Measurements from ENCODE around the gene ENTHD1. TPM values are rescaled to one million over a fixed set of nuclear protein-coding genes. Genes with fewer than 3 reads are reported as not detected.

Gene ENTHD1
- polyA plus RNA-seq, 1 donor from 2014 or later = not detected

DNA sequence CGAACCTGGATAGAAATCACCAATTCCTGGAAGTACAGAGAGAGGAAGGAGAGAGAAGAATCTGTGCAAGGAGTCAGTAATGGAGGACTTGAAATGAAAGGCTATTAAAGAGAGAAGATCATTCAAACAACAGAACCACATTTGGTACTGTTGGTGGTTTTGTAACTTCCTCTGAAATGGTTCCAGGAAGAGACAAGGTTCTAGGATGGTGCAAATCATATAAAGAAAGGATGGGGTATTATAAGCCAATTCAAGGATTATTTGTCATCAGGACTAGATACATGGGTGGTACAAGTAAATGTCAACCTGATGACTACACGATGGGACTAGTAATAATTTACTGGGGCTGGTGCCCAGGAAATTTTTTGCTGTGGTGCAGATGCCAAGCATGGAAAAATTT, 37.7 kb upstream of the ENTHD1 start:
- H3K79me2 ChIP-seq (replicated peaks; ENCODE audit: insufficient read depth, low read length) = no peaks in the 10 kb centered on the region
- no peaks in the 10 kb centered on the region for H3K9me2 ChIP-seq (ENCODE audit: insufficient read depth, low read length)
- H3K9me3 ChIP-seq (ENCODE audit: low read length) = no peaks in the 10 kb centered on the region
- H3K27ac ChIP-seq (ENCODE audit: low read length) = no peak overlapping the region
- H3K4me2 ChIP-seq (ENCODE audit: low read length) = no peak overlapping the region
- no peaks in the 10 kb centered on the region for H3K27me3 ChIP-seq (ENCODE audit: insufficient read depth, low read depth, low read length)
- no peaks in the 10 kb centered on the region for H3K36me3 ChIP-seq (ENCODE audit: insufficient read depth, low read length)
- no peaks in the 10 kb centered on the region for H3F3A ChIP-seq (ENCODE audit: insufficient read depth, low read length, poor library complexity, severe bottlenecking)
- H3K9ac ChIP-seq (ENCODE audit: low read length) = no peak overlapping the region
- H3K4me3 ChIP-seq (ENCODE audit: low read length) = no peak overlapping the region
- no peak overlapping the region for H2AFZ ChIP-seq (ENCODE audit: low read depth, low read length)
- TF ChIP-seq RAD21 (conservative IDR thresholded peaks at IDR 0.05) (no peak), TAF1 (IDR thresholded peaks at IDR 0.05; ENCODE audit: low read depth) (no peak)
- no peaks in the 10 kb centered on the region for H4K20me1 ChIP-seq (ENCODE audit: insufficient read depth)

DNA sequence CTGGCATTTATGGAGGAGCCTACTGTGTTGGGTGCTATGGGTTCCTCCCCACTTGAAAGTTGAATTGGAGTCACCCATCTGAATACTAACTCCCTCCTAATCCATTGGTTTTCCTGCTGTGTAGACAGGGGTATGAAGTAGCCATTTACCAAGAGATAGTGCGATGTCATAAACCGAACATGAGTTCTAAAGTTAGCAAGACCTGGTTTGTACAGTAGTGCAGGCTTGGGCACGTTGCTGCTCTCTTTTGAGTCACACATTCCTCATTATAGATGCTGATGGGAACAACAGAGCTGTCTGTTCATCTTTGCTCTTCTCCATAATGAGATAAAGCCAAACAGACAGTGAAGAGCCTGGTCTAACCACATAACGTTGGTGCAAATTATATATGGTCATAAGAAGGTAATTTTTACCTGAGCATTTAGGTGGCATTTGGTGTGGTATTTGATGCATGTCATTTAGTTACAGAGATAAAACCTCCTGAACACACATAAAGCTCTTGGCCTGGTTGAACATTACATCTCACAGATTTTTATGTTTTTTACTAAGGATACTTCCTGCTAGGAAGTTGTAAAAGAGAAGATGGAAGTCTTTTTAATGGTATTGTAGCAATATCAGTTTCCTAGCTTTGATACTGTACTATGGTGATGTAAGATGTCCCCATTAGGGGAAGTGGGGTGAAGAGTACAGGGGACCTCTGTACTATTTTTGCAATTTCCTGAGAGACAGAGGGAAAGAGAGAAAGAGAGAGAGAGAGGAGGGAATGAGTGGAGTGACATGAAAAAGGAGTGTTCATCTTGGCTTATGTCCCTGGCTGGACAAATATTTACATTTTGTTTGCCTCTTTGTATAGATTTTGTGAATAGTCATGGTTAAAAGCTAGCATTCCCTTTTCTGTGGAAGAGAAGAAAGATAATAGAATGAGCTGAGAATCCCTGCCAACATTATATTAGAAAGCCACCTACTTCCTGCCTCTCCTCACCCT, 35.3 kb upstream of the ENTHD1 start:
- TF ChIP-seq EZH2 (IDR thresholded peaks at IDR 0.05; ENCODE audit: borderline replicate concordance, insufficient read depth, low read length, poor library complexity, severe bottlenecking) (no peak), TAF1 (IDR thresholded peaks at IDR 0.05; ENCODE audit: low read depth) (no peak), POLR2AphosphoS5 (IDR thresholded peaks at IDR 0.05) (no peak), RAD21 (conservative IDR thresholded peaks at IDR 0.05) (no peak), SMC3 (conservative IDR thresholded peaks at IDR 0.05; ENCODE audit: poor library complexity) (no peak), MXI1 (conservative IDR thresholded peaks at IDR 0.05; ENCODE audit: poor library complexity, severe bottlenecking) (no peak), EP300 (conservative IDR thresholded peaks at IDR 0.05; ENCODE audit: poor library complexity, severe bottlenecking) (no peak)
- TF ChIP-seq, protein P1, sequence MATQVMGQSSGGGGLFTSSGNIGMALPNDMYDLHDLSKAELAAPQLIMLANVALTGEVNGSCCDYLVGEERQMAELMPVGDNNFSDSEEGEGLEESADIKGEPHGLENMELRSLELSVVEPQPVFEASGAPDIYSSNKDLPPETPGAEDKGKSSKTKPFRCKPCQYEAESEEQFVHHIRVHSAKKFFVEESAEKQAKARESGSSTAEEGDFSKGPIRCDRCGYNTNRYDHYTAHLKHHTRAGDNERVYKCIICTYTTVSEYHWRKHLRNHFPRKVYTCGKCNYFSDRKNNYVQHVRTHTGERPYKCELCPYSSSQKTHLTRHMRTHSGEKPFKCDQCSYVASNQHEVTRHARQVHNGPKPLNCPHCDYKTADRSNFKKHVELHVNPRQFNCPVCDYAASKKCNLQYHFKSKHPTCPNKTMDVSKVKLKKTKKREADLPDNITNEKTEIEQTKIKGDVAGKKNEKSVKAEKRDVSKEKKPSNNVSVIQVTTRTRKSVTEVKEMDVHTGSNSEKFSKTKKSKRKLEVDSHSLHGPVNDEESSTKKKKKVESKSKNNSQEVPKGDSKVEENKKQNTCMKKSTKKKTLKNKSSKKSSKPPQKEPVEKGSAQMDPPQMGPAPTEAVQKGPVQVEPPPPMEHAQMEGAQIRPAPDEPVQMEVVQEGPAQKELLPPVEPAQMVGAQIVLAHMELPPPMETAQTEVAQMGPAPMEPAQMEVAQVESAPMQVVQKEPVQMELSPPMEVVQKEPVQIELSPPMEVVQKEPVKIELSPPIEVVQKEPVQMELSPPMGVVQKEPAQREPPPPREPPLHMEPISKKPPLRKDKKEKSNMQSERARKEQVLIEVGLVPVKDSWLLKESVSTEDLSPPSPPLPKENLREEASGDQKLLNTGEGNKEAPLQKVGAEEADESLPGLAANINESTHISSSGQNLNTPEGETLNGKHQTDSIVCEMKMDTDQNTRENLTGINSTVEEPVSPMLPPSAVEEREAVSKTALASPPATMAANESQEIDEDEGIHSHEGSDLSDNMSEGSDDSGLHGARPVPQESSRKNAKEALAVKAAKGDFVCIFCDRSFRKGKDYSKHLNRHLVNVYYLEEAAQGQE (IDR thresholded peaks at IDR 0.05; ENCODE audit: borderline replicate concordance) = no peak
- TF ChIP-seq, protein P2, sequence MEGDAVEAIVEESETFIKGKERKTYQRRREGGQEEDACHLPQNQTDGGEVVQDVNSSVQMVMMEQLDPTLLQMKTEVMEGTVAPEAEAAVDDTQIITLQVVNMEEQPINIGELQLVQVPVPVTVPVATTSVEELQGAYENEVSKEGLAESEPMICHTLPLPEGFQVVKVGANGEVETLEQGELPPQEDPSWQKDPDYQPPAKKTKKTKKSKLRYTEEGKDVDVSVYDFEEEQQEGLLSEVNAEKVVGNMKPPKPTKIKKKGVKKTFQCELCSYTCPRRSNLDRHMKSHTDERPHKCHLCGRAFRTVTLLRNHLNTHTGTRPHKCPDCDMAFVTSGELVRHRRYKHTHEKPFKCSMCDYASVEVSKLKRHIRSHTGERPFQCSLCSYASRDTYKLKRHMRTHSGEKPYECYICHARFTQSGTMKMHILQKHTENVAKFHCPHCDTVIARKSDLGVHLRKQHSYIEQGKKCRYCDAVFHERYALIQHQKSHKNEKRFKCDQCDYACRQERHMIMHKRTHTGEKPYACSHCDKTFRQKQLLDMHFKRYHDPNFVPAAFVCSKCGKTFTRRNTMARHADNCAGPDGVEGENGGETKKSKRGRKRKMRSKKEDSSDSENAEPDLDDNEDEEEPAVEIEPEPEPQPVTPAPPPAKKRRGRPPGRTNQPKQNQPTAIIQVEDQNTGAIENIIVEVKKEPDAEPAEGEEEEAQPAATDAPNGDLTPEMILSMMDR (IDR thresholded peaks at IDR 0.05; ENCODE audit: poor library complexity, severe bottlenecking) = no peak
- Histone ChIP-seq H3F3A (ENCODE audit: insufficient read depth, low read length, poor library complexity, severe bottlenecking) (no peaks in the 10 kb centered on the region), H4K20me1 (ENCODE audit: insufficient read depth) (no peaks in the 10 kb centered on the region), H3K79me2 (replicated peaks; ENCODE audit: insufficient read depth, low read length) (no peaks in the 10 kb centered on the region), H3K36me3 (ENCODE audit: insufficient read depth, low read length) (no peaks in the 10 kb centered on the region), H3K4me2 (ENCODE audit: low read length) (no peak overlapping the region), H3K9me2 (ENCODE audit: insufficient read depth, low read length) (no peaks in the 10 kb centered on the region), H3K27ac (ENCODE audit: low read length) (no peak overlapping the region), H2AFZ (ENCODE audit: low read depth, low read length) (no peak overlapping the region), H3K4me3 (ENCODE audit: low read length) (no peak overlapping the region), H3K9me3 (ENCODE audit: low read length) (no peaks in the 10 kb centered on the region), H3K27me3 (ENCODE audit: insufficient read depth, low read depth, low read length) (no peaks in the 10 kb centered on the region), H3K9ac (ENCODE audit: low read length) (no peak overlapping the region)
